Measurements from ENCODE around the gene PLEKHG3.

PLEKHG3 gene

GRCh38 chr14:64728856-64729255 is 24.6 kb downstream of the PLEKHG3 start:
- DNase-seq: no peak

GRCh38 chr14:64729386-64730060 is 25.3 kb downstream of the PLEKHG3 start:
- DNase-seq: no peak

GRCh38 chr14:64730061-64730440 is 25.8 kb downstream of the PLEKHG3 start:
- no peak for DNase-seq

GRCh38 chr14:64730681-64731080 is 26.5 kb downstream of the PLEKHG3 start:
- DNase-seq: no peak

- DNase-seq: no peak
Measured at GRCh38 chr14:64731141-64731581, 26.9 kb downstream of the PLEKHG3 start.

- DNase-seq: no peak
Measured at GRCh38 chr14:64732066-64732465, 27.8 kb downstream of the PLEKHG3 start.

- DNase-seq: no peak
Measured at GRCh38 chr14:64732536-64733120, 28.4 kb downstream of the PLEKHG3 start.

- no peak for DNase-seq
Measured at GRCh38 chr14:64733321-64733720, 29.1 kb downstream of the PLEKHG3 start.

GRCh38 chr14:64733899-64734298 is 29.7 kb downstream of the PLEKHG3 start:
- no peak for DNase-seq

GRCh38 chr14:64734990-64735389 is 30.8 kb downstream of the PLEKHG3 start:
- DNase-seq: no peak

- peak; percentile 60 for DNase-seq
Measured at GRCh38 chr14:64736271-64737169, 32.3 kb downstream of the PLEKHG3 start.

- DNase-seq: no peak
Measured at GRCh38 chr14:64737391-64738280, 33.4 kb downstream of the PLEKHG3 start.

GRCh38 chr14:64738281-64738804 is 34.1 kb downstream of the PLEKHG3 start:
- DNase-seq: no peak

- no peak for DNase-seq
Measured at GRCh38 chr14:64741200-64741599, 37.0 kb downstream of the PLEKHG3 start.

GRCh38 chr14:64741961-64742360 is 37.7 kb downstream of the PLEKHG3 start:
- DNase-seq: no peak

- DNase-seq: no peak
Measured at GRCh38 chr14:64743061-64743460, 38.8 kb downstream of the PLEKHG3 start.

- DNase-seq: no peak
Measured at GRCh38 chr14:64745511-64746091, 41.4 kb downstream of the PLEKHG3 start.

- DNase-seq: no peak
Measured at GRCh38 chr14:64746298-64747250, 42.4 kb downstream of the PLEKHG3 start.

- DNase-seq: no peak
Measured at GRCh38 chr14:64747327-64747726, 43.1 kb downstream of the PLEKHG3 start.

GRCh38 chr14:64748521-64748920 is 44.3 kb downstream of the PLEKHG3 start:
- no peak for DNase-seq
